RCC 7860 (cell line): ENCODE data around the gene PSTPIP2.
"Not testable (repeated sequence)": the region's sequence is repeated elsewhere in the genome, so short reads cannot be mapped to it uniquely, and the experiment has no call there.

ENCODE experiments used
- DNase-seq: peaks from one replicate; pipeline ENCODE4 v3.0.0-alpha.2; 2015; ENCODE audit warnings: low spot score
- FAIRE-seq: peaks from 2 replicates; lab custom pipeline; 2012; peaks lifted over from hg19 to GRCh38; lab: Jason Lieb, UNC

The PSTPIP2 gene

DNA sequence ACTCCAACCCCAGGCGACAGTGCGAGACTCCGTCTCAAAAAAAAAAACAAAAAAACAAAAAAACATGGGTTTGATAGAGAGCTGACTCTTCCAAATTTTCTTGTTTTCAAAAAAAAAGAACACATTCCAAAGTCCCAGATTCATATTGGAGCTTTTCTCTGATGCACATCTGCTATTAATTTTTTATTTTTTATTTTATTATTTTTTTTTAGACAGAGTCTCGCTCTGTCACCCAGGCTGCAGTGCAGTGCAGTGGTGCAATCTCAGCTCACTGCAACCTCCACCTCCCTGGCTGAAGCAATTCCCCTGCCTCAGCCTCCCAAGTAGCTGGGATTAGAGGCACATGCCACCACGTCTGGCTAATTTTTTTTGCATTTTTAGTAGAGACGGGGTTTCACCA, 79.5 kb downstream of the PSTPIP2 start:
- FAIRE-seq, DNase-seq: not testable (repeated sequence)

DNA sequence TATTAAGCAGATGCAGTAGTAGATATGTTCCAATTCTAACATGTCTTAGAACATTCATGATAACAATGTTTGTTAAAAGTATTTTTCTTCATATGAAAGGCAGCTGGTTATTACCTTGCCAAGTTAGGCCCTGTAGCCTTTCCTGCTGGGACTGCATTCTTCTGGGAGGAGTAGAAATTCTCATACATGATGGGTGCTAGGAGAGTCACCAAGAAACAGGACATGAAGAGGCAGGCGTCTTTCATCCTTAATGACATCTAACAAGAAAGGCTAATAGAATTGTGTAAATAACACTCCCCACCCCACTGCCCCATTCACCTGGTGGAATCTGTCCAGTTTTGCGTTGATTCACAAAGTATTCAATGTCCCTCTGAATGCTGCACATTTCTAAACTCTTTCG, 80.3 kb downstream of the PSTPIP2 start:
- FAIRE-seq (no peak), DNase-seq (no peak)

DNA sequence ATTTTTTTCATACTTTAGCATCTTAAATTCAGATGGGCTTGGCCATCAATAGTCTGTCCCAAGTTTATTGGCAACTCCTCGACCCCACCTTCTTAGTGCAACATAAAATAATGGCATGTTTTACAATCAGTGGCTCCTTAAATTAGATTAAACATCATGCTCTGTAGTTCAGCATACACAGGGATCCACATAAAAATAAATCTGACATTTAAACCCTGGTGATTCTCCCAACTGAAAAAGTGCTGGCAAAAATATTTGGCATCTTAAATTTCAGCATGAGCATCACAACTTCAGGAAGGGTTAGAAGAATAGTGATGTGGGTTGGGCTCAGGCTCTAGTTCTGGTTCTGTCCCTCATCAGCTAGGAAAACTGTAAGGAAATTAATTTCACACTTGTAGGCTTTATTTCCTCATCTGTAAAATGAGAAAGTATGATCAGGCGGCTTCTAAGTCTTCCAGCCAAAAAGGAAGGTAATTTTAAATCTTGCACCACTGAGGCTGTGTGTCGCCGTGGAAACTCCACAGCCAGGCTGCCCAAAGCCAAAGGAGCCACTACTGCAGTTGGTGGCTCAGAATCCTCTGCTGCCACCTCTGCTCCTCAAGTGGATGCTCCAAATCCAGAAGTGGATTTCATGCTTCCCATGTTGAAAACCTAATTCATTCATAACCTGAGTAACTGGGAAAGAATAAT, 87.4 kb downstream of the PSTPIP2 start:
- FAIRE-seq (no peak), DNase-seq (no peak)

DNA sequence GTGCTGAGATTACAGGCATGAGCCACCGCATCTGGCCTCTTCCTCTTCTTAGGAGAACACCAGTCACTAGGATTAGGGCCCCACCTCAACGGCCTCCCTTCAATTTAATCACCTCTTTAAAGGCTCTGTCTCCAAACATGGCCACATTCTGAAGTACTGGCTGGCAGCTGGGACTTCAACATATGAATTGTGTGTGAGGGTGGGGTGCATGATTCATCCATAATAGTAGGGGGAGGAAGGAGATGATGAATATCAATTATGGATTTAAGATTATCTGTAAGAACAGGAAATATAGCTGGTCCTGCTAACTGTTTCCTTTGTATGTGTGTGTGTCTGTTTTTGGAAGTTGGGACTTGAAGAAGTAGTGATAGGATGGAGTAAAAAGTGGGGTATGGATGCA, 90.2 kb downstream of the PSTPIP2 start:
- FAIRE-seq = no peak

DNA sequence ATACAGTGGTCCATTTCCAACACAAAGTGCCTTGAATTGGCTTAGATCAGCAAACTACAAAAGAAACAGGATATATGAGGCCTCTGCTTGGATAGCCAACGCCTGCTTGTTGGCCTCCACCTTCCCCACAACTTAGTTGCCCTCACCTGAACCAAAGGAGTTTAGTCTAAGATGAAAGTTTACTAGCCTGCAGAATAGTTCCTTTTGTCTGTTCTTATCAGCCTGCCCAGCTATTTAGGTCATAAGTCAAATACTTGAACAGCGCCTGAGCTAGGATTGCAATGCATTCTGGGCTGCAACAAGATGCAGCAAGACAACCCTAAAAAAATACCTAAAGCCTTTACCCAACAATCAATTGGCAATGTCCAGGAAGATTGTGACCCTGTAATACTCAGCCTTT, 91.8 kb downstream of the PSTPIP2 start:
- DNase-seq (no peak), FAIRE-seq (no peak)

More for the DNA sequence above, 90.2 kb downstream of the PSTPIP2 start:
- no peak for DNase-seq

- DNase-seq (no peak), FAIRE-seq (no peak)
Measured at GRCh38 chr18:45978084-45978483, 94.0 kb downstream of the PSTPIP2 start.

DNA sequence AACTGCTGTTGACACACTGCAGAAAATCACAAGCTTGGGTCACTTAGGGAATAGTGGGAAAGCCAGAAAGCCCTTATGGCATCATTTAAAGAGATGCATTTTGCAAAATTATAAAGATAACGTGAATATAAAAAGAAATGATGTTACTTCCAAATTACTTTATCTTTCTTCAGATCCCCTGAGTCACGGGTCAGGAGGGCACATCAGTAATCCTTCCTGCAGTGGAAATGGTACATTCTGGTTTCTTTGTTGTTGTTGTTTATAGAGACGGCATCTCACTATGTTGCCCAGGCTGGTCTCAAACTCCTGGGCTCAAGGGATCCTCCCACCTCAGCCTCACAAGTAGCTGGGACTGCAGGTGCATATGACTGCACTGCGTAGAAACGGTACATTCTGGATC, 95.1 kb downstream of the PSTPIP2 start:
- FAIRE-seq (no peak), DNase-seq (no peak)

- FAIRE-seq = no peak
- no peak for DNase-seq
Measured at GRCh38 chr18:45976566-45976965, 95.5 kb downstream of the PSTPIP2 start.

DNA sequence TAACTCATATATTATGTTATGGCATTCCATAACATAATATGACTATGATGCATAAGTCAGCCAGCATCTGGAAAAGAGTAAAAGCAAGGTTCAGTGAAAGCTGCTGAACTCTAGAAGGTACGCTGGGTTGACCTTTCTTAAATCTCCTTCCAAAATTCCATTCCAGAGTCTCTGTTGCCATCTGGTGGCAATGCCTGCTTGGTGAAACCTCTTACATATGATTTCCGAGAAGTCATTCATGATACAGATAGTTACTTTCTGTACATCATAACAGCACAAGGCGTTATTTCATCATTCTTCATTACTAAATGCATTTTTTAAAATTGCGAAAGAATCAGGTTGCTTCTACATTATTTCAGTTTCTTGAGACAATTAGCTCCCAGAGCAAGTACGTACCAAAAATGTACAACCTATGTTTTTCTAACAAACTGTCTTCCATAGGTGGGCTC, 97.9 kb downstream of the PSTPIP2 start:
- FAIRE-seq (peak; percentile 67), DNase-seq (peak; percentile 50)

GRCh38 chr18:45967007-45967706, 104.9 kb downstream of the PSTPIP2 start, which contains the start of gene EPG5:
Gene EPG5, minus strand, starts transcription at chr18:45967329. Its CDS starts 90 bp downstream, at chr18:45967239.
- DNase-seq = peak; percentile 87
- FAIRE-seq = peak; percentile 40

GRCh38 chr18:45964913-45965312, 107.1 kb downstream of the PSTPIP2 start:
- not testable (repeated sequence) for FAIRE-seq, DNase-seq

- no peak for FAIRE-seq
Measured at GRCh38 chr18:45962866-45963265, 109.2 kb downstream of the PSTPIP2 start.

DNA sequence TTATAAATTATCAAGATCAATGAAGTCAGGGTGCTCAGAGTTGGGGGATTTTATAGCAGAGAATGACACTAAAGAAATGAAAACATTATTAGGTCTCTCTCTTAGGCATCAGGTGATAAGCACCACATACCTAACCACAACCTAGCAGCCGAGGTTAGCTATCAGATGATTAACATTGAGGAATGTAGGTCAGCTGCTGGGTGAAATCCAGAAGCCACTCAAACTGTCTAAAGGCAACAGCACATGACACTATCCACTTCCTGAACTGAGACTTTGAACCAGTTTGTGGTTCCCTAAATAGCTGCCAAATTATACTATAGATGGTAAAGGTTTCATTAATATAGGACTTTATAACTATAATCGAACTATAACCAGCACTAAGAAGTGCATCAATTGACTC, 109.6 kb downstream of the PSTPIP2 start:
- FAIRE-seq (peak; percentile 94), DNase-seq (peak; percentile 89)

More at GRCh38 chr18:45962866-45963265, 109.2 kb downstream of the PSTPIP2 start:
- DNase-seq = peak; percentile 91

DNA sequence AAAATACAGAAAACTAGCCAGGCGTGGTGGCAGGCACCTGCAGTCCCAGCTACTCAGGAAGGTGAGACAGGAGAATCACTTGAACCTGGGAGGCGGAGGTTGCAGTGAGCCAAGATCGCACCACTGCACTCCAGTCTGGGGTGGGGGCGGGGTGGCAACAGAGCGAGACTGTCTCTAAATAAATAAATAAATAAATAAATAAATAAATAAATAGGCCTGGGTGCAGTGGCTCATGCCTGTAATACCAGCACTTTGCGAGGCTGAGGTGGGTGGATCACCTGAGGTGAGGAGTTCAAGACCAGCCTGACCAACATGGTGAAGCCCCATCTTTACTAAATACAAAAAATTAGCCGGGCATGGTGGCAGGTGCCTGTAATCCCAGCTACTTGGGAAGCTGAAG, 112.6 kb downstream of the PSTPIP2 start:
- not testable (repeated sequence) for FAIRE-seq, DNase-seq

GRCh38 chr18:45958730-45959129, 113.3 kb downstream of the PSTPIP2 start:
- DNase-seq = no peak
- FAIRE-seq = no peak

GRCh38 chr18:45958027-45958426, 114.0 kb downstream of the PSTPIP2 start:
- DNase-seq (no peak), FAIRE-seq (no peak)

GRCh38 chr18:45957100-45957499, 115.0 kb downstream of the PSTPIP2 start:
- DNase-seq = peak; percentile 12
- FAIRE-seq = peak; percentile 76

- peak; percentile 82 for DNase-seq
Measured at GRCh38 chr18:45954070-45954934, 117.8 kb downstream of the PSTPIP2 start.

GRCh38 chr18:45951016-45951714, 120.9 kb downstream of the PSTPIP2 start:
- peak; percentile 80 for FAIRE-seq
- peak; percentile 72 for DNase-seq

More at GRCh38 chr18:45954070-45954934, 117.8 kb downstream of the PSTPIP2 start:
- peak; percentile 85 for FAIRE-seq

DNA sequence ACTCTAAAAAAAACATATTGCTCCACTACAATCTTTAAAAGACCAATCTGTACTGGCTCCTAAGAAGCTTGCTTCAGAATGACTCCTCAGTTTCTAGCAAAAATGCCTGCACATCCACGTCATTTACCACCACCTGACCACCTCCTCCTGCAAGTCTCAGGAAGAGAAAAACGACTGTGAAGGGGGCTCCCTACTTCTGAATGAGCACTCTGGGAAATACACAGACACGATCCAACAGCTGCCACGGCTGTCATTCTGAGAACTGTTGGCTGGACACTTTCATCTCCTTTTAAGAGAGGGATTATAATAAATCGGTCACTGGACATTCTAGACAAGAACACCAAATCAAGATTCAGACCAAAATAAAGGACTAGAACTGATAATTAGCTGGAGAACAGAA, 126.4 kb downstream of the PSTPIP2 start:
- FAIRE-seq = no peak
- no peak for DNase-seq
